GM18511 (cell line): ENCODE measurements around the gene BMPR1A.

Experiments used
- ATAC-seq: cut with Tn5 transposase; IDR thresholded peaks from one replicate; pipeline ENCODE4 v1.9.1; 2021; ENCODE audit warnings: mild to moderate bottlenecking, moderate library complexity; ENCODE audit not compliant: unreplicated experiment

BMPR1A gene

DNA sequence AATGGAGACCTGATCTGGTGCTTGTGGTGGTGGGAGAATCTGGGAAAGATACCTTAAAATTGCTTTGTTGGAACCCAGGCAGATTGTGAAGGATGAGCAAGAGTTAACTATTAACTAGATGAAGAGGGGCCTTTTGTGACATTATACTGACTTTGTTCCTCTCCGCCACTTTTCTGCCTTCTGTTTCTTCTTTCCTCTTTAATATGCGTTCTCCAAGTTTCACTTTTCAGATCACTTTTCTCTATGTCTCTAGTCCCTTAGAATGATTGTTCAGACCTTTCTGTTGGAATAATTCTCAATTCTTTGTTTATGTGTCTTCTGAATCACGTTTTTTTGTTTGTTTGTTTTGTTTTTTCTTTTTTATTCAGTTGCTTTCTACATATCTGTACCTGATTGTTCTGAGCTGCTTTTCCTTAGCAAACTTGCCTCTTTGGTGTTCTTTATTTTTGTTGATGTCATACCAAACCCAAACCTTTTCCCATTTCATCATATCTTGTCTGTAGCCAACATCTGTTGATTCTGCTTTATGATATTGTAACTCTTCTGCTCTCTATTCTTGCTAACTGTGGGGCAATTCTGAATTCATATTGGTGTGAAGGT is 2.8 kb downstream of the BMPR1A start:
- no peak for ATAC-seq

GRCh38 chr10:86763404-86763803 is 7.0 kb downstream of the BMPR1A start:
- no peak for ATAC-seq

- ATAC-seq: no peak
Observed at GRCh38 chr10:86765548-86765947, 9.1 kb downstream of the BMPR1A start.

- no peak for ATAC-seq
Observed at GRCh38 chr10:86768412-86769062, 12.1 kb downstream of the BMPR1A start.

DNA sequence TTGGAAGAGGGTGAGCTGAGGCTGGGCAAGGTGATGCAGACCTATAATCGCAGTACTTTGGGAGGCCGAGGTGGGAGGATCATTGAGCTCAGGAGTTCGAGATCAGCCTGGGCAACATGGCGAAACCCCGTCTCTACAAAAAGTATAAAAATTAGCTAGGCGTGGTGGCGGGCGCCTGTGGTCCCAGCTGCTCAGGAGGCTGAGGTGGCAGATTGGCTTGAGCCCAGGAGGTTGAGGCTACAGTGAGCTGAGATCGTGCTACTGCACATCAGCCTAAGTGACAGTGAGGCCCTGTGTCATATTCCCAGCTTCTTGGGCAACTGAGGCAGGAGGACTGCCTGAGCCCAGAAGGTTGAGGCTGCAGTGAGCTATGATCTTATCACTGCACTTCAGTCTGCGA is 13.6 kb downstream of the BMPR1A start:
- no peak for ATAC-seq

GRCh38 chr10:86770412-86770960 is 14.1 kb downstream of the BMPR1A start:
- ATAC-seq: no peak

DNA sequence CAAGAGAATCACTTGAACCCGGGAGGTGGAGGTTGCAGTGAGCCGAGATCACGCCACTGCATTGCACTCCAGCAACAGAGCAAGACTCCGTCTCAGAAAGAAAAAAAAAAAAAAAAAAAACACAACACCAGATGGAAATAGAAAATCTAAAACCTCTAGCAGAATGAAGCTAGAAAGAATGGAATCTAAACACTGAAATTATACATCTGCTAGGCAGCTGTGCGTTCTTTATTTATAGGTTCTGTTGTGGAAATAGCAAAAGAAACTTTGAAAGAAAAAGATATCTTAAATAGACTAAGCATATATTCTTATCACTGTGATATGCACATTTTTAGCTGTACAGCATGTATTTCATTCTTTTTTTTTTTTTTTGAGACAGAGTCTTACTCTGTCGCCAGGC is 17.1 kb downstream of the BMPR1A start:
- ATAC-seq: no peak

DNA sequence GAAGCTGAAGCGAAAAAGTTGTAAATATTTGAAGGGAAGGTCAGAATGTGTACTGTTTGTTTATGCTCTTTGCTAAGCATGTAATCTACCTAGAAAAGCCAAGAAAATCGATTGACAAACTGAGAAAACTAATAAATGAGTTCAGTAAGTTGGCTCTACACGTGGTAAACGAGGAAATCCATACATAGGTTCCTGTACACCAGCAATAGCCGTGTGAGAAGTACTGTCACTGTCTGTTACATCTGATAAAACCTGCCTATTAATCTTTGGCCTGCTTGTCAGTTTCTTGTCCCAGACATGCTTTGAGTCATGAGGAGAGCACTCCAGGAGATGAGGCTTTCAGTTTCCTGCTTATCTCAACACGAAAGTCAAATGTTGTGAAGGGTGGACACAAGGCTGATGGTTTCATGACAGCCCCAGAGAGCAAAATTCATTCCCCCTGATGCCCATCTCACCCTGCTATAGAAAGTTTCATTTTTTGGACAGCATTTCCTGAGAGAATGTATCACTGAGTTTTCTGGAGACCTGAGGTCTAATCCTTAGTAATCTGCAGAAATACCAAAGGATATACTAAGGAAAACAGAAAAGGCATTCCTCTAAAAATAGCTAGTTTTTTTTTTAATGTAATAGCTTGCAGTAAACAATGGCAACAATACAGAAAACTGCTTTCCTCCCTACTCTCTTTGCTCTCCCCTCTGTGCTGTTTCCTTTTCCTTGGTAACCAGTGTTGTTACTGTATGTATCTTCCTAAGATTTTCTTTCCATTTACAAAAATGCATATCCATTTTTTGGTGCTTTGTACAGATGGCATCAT is 18.8 kb downstream of the BMPR1A start:
- peak; percentile 83 for ATAC-seq

- no peak for ATAC-seq
Observed at GRCh38 chr10:86775870-86776180, 19.4 kb downstream of the BMPR1A start.

DNA sequence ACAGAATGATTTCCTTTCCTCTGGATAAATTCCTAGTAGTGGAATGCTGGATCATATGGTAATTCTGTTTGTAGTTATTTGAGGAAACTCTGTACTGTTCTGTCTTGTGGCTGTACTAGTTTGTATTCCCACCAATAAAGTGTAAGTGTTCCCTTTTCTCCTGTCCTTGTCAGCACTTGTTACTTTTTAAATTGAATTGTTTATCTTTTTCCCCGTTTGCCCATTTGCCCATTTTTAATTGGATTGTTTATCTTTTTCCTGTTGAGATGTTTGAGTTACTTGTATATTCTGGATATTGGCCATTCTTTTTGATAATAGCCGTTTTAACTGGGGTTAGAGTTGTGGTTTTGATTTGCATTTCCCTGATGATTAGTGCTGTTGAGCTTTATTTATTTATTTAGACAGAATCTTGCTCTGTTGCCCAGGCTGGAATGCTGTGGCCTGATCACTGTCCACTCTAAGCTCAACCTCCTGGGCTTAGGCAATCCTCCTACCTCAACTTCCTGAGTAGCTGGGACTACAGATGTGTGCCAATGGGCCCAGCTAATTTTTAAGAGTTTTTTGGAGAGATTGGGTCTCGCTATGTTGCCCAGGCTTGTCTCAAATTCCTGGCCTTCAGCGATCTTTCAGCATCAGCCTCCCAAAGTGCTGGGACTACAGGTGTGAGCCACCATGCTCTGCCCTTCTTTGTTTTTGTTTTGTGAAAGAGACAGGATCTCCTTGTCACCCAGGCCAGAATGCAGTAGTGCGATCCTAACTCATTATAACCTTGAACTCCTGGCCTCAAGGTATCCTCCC is 23.0 kb downstream of the BMPR1A start:
- ATAC-seq: no peak

- ATAC-seq: peak; percentile 92
Observed at GRCh38 chr10:86782701-86783418, 26.4 kb downstream of the BMPR1A start.

DNA sequence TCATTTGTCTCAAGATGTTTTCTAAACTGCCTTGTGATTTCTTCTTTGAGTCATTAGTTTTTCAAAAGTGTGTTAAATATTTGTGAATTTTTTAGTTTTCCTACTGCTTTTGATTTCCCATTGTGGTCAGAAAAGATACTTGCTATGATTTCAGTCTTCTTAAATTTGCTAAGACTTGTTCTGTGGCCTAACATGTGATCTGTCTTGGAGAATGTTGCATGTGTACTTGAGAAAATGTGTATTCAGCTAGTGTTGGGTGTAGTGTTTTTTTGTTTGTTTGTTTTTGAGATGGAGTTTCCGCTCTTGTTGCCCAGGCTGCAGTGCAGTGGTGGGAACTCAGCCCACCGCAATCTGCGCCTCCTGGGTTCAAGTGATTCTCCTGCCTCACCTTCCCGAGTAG is 28.6 kb downstream of the BMPR1A start:
- ATAC-seq: no peak

DNA sequence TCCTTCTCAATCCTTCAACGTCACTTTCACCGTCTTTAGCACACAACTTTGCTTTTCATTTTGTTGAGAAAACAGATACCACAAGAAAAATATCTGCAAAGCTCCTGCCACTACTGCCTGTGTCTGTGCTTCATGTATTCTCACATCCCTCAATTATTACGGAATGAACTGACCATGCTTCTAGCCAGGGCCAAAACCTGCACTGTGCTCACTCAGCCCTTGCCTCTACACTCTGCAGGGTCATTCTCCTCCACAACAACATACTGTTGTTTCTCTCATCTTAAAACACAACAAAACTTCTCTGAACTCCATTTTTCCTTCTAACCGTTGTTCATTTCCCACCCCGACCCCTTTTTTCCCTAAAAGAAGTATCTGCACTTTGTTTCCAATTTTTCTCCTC is 29.5 kb downstream of the BMPR1A start:
- no peak for ATAC-seq

DNA sequence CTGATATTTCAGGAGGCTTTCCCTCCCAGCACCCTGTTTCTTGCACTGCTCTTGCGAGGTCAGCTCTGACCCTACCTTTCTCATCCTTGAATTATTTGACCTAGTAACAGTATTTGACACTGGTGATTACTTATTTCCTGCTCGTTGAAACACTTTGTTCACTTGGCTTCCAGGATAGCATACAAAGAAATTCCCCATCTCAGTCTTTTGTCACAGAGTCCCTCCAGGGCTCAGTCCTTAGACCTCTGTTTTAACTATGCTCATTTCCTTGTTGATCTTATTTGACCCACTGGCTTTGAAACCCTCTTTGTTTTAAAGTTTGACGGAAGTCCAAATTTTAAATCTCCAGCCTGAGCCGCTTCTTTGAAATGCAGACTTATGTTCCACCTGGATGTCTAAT is 29.9 kb downstream of the BMPR1A start:
- ATAC-seq: no peak

DNA sequence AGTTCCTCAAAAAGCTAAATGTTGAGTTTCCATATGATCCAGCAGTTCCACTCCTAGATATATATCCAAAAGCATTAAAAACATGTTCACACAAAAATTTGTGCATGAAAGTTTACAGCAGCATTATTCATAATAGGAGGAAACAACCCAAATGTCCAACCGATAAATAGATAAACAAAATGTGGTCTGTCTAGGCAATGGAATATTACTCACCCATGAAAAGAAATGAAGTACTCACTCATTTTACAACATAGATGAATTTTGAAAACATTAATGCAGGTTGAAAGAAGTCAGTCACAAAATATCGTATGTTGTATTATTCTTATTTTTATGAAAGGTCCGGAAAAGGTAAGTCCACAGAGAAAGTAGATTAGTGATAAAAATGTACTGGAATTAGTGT is 34.0 kb downstream of the BMPR1A start:
- no peak for ATAC-seq

DNA sequence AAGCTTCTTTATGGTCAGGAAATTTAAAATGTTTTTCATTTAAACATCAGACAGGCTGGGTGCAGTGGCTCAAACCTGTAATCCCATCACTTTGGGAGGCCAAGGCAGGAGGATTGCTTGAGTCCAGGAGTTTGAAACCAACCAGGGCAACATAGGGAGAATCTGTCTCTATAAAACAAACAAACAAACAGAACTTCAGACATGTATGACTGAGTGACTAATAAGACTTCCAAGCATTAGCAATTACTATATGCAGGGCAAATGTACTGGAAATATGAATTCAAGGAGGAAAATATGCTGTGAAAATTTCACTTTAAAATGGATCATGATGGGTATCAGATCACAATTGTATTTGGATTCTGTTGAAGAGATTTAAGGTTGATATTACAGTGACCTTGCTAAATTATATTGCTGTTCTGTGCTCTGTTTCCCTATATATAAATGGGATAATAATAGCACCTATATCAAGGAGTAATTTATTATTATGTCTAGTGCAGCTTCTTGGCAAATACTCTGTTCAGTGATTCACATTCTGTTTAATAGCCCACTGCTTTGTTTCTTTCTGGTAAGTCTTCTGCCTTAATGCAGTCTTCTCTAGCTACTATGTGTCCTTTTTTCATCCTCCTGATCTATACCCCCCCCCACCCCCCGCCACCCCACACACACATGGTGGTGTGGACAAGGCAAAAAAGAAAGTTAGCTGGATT is 36.2 kb downstream of the BMPR1A start:
- no peak for ATAC-seq

DNA sequence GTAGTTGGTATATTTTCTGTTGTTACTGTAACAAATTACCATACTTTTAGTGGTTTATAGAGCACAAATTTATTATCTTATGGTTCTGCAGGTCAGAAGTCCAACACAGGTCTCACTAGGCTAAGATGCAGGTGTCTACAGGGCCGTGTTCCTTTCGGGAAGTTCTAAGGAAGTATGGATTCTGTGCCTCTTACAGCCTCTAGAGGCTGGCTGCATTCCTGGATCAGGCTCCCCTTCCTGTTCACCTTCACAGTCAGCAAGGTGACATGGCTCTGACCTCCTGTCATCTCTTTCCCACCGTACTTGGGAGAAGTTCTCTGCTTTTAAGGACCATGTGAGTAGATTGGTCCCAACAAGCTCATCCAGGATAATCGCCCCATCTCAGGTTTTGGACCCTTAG is 37.3 kb downstream of the BMPR1A start:
- ATAC-seq: no peak

DNA sequence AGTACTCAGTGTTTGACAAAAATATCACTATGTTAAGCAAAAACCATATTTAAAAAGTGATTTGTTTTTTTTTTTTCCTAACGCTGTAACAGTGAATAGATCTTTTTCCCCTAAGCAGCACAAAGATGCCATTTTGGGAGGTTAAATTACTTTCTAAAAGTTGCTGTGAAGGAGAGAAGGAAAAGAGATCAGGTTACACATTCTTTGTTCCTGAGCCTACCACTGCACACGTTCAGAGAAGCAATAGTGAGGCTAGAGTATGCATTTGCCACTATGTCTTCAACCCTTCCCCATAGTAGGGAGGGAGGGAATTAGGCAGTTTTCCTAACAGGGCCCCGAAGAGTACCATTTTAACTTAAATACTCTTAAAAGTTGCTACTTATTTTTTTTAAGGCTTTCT is 38.9 kb downstream of the BMPR1A start:
- no peak for ATAC-seq

- no peak for ATAC-seq
Observed at GRCh38 chr10:86798025-86798424, 41.6 kb downstream of the BMPR1A start.

GRCh38 chr10:86798611-86799010 is 42.2 kb downstream of the BMPR1A start:
- ATAC-seq: peak; percentile 83
